ENCODE measurements around the gene ZNHIT2.
A peak's percentile ranks its signal among the peaks of the same experiment; 100 is the strongest.

Gene ZNHIT2

GRCh38 chr11:65134952-65135632, 17.6 kb upstream of the ZNHIT2 start:
- H3K4me3 ChIP-seq (ENCODE audit: low read depth, low read length) = peak overlapping the region; percentile 94

- peak within 1 kb of the TSS; percentile 94 for H3K4me3 ChIP-seq (ENCODE audit: low read depth, low read length)
These were observed 16.9 kb upstream of the ZNHIT2 start, which contains the start of gene SYVN1 for GRCh38 chr11:65134240-65134951. SYVN1 (minus strand) TSS chr11:65134519; CDS start chr11:65133601, 918 bp downstream.

GRCh38 chr11:65133724-65134123, 16.2 kb upstream of the ZNHIT2 start:
- H3K4me3 ChIP-seq (ENCODE audit: low read depth, low read length) = peak overlapping the region; percentile 94

GRCh38 chr11:65132988-65133700, 15.6 kb upstream of the ZNHIT2 start:
- peak overlapping the region; percentile 94 for H3K4me3 ChIP-seq (ENCODE audit: low read depth, low read length)

- no peak overlapping the region for H3K4me3 ChIP-seq (ENCODE audit: low read depth, low read length)
These were observed 14.9 kb upstream of the ZNHIT2 start for GRCh38 chr11:65132238-65132987.

- no peak overlapping the region for H3K4me3 ChIP-seq (ENCODE audit: low read depth, low read length)
These were observed 14.4 kb upstream of the ZNHIT2 start for GRCh38 chr11:65131895-65132237.

- H3K4me3 ChIP-seq (ENCODE audit: low read depth, low read length) = no peak overlapping the region
These were observed 13.9 kb upstream of the ZNHIT2 start for GRCh38 chr11:65131417-65131776.

GRCh38 chr11:65130631-65131416, 13.3 kb upstream of the ZNHIT2 start:
- no peak overlapping the region for H3K4me3 ChIP-seq (ENCODE audit: low read depth, low read length)

GRCh38 chr11:65129649-65130441, 12.3 kb upstream of the ZNHIT2 start:
- H3K4me3 ChIP-seq (ENCODE audit: low read depth, low read length) = no peak overlapping the region

GRCh38 chr11:65128182-65129145, 11.0 kb upstream of the ZNHIT2 start:
- no peak overlapping the region for H3K4me3 ChIP-seq (ENCODE audit: low read depth, low read length)

- H3K4me3 ChIP-seq (ENCODE audit: low read depth, low read length) = no peak overlapping the region
These were observed 10.1 kb upstream of the ZNHIT2 start for GRCh38 chr11:65127473-65128181.

GRCh38 chr11:65126624-65127274, 9.2 kb upstream of the ZNHIT2 start:
- H3K4me3 ChIP-seq (ENCODE audit: low read depth, low read length) = no peak overlapping the region

- no peak overlapping the region for H3K4me3 ChIP-seq (ENCODE audit: low read depth, low read length)
These were observed 7.9 kb upstream of the ZNHIT2 start for GRCh38 chr11:65125197-65126056.

- H3K4me3 ChIP-seq (ENCODE audit: low read depth, low read length) = no peak overlapping the region
These were observed 7.1 kb upstream of the ZNHIT2 start for GRCh38 chr11:65124480-65125196.

GRCh38 chr11:65121865-65122696, 4.6 kb upstream of the ZNHIT2 start, which contains the start of the genes FAU and MRPL49:
FAU (minus strand) TSS chr11:65122134; CDS start chr11:65121813, 321 bp downstream.
MRPL49 (plus strand) TSS chr11:65122321; CDS start chr11:65122347, 26 bp downstream.
- H3K4me3 ChIP-seq (ENCODE audit: low read depth, low read length) = peak within 1 kb of the TSS; percentile 100

Measured in iPS-11a (cell line).